Parathyroid adenoma (tissue), 2 donors: ENCODE data around the gene TMEM273.

Source experiments
- H2AFZ ChIP-seq: fragments of 300-600 bp; sonication (generic); one replicate; pipeline ENCODE4 v1.7.0; 2017; ENCODE audit warnings: antibody characterized with exemption, mild to moderate bottlenecking
- H3K27ac ChIP-seq: fragments of 300-600 bp; sonication (generic); one replicate; pipeline ENCODE4 v1.7.0; 2017
- H3K27me3 ChIP-seq: fragments of 300-600 bp; sonication (generic); one replicate; pipeline ENCODE4 v1.7.0; 2017; ENCODE audit warnings: low read length; ENCODE audit not compliant: control insufficient read depth, insufficient read depth
- H3K36me3 ChIP-seq: fragments of 300-600 bp; sonication (generic); one replicate; pipeline ENCODE4 v1.7.0; 2017; ENCODE audit warnings: low read length; ENCODE audit not compliant: control insufficient read depth, insufficient read depth
- H3K4me1 ChIP-seq: fragments of 300-600 bp; sonication (generic); one replicate; pipeline ENCODE4 v1.7.0; 2017; ENCODE audit warnings: control low read depth
- H3K4me2 ChIP-seq: fragments of 300-600 bp; sonication (generic); one replicate; pipeline ENCODE4 v1.7.0; 2017; ENCODE audit warnings: low read length
- H3K4me3 ChIP-seq: fragments of 300-600 bp; sonication (generic); one replicate; pipeline ENCODE4 v1.7.0; 2017; ENCODE audit warnings: low read depth, low read length
- H3K79me2 ChIP-seq: fragments of 300-600 bp; sonication (generic); one replicate; pipeline ENCODE4 v1.7.0; 2017; ENCODE audit warnings: control low read depth
- H3K9ac ChIP-seq: fragments of 300-600 bp; sonication (generic); one replicate; pipeline ENCODE4 v1.7.0; 2017; ENCODE audit warnings: mild to moderate bottlenecking
- H3K9me3 ChIP-seq: fragments of 300-600 bp; sonication (generic); one replicate; pipeline ENCODE4 v1.7.0; 2017; ENCODE audit warnings: low read length; ENCODE audit not compliant: control insufficient read depth
- CTCF ChIP-seq: fragments of 300-600 bp; sonication (generic); IDR thresholded peaks from one replicate; pipeline ENCODE4 v1.7.0; 2017; ENCODE audit warnings: antibody characterized with exemption, mild to moderate bottlenecking
- donor health status: primary hyperparathyroidism.

TMEM273 gene

GRCh38 chr10:49164559-49165188, 23.5 kb downstream of the TMEM273 start:
- Histone ChIP-seq H3K4me3 (no peak overlapping the region), H3K4me1 (peaks cover 42% of the 10 kb centered on the region), H3K36me3 (no peaks in the 10 kb centered on the region), H3K27me3 (no peaks in the 10 kb centered on the region), H3K79me2 (no peaks in the 10 kb centered on the region), H3K9ac (no peak overlapping the region), H3K9me3 (no peaks in the 10 kb centered on the region), H2AFZ (no peak overlapping the region), H3K27ac (no peak overlapping the region), H3K4me2 (no peak overlapping the region)
- TF ChIP-seq CTCF = peak; percentile 71

- Histone ChIP-seq H3K9ac (no peak overlapping the region), H3K4me3 (no peak overlapping the region), H3K27ac (no peak overlapping the region), H3K9me3 (no peaks in the 10 kb centered on the region), H3K4me1 (peaks cover 40% of the 10 kb centered on the region), H3K4me2 (no peak overlapping the region), H2AFZ (no peak overlapping the region), H3K36me3 (no peaks in the 10 kb centered on the region), H3K79me2 (no peaks in the 10 kb centered on the region), H3K27me3 (no peaks in the 10 kb centered on the region)
- TF ChIP-seq CTCF = no peak
Measured at GRCh38 chr10:49163741-49164140, 24.4 kb downstream of the TMEM273 start.

- no peak for TF ChIP-seq CTCF
- no peaks in the 10 kb centered on the region for H3K27me3 ChIP-seq
- H3K4me2 ChIP-seq = no peak overlapping the region
- H3K4me3 ChIP-seq = no peak overlapping the region
- no peaks in the 10 kb centered on the region for H3K36me3 ChIP-seq
- no peaks in the 10 kb centered on the region for H3K79me2 ChIP-seq
- no peaks in the 10 kb centered on the region for H3K9me3 ChIP-seq
- no peak overlapping the region for H2AFZ ChIP-seq
- no peak overlapping the region for H3K9ac ChIP-seq
- peaks cover 38% of the 10 kb centered on the region for H3K4me1 ChIP-seq
- H3K27ac ChIP-seq = no peak overlapping the region
Measured at GRCh38 chr10:49162761-49163310, 25.4 kb downstream of the TMEM273 start.

GRCh38 chr10:49162063-49162462, 26.1 kb downstream of the TMEM273 start:
- H3K27ac ChIP-seq = no peak overlapping the region
- H3K9me3 ChIP-seq = no peaks in the 10 kb centered on the region
- H3K4me2 ChIP-seq = no peak overlapping the region
- H2AFZ ChIP-seq = no peak overlapping the region
- H3K36me3 ChIP-seq = no peaks in the 10 kb centered on the region
- no peak overlapping the region for H3K9ac ChIP-seq
- H3K4me3 ChIP-seq = no peak overlapping the region
- H3K27me3 ChIP-seq = no peaks in the 10 kb centered on the region
- H3K79me2 ChIP-seq = no peaks in the 10 kb centered on the region
- TF ChIP-seq CTCF = no peak
- peaks cover 31% of the 10 kb centered on the region for H3K4me1 ChIP-seq
